Rectal smooth muscle tissue (tissue), 1 donor: ENCODE results near the gene DNER.
A peak's percentile ranks its signal among the peaks of the same experiment; 100 is the strongest.

Experiments
- H3K27ac ChIP-seq: one replicate; pipeline ENCODE4 v1.7.0; 2013; ENCODE audit warnings: low read depth, low read length, inconsistent platforms
- H3K27me3 ChIP-seq: one replicate; pipeline ENCODE4 v1.7.0; 2013; ENCODE audit warnings: low read length; ENCODE audit not compliant: control insufficient read depth, insufficient read depth
- H3K36me3 ChIP-seq: one replicate; pipeline ENCODE4 v1.7.0; 2013; ENCODE audit warnings: low read length; ENCODE audit not compliant: control insufficient read depth, insufficient read depth
- H3K4me1 ChIP-seq: one replicate; pipeline ENCODE4 v1.7.0; 2013; ENCODE audit warnings: low read length; ENCODE audit not compliant: control insufficient read depth, insufficient read depth
- H3K4me3 ChIP-seq: one replicate; pipeline ENCODE4 v1.7.0; 2013; ENCODE audit warnings: low read length
- H3K9ac ChIP-seq: one replicate; pipeline ENCODE4 v1.7.0; 2013; ENCODE audit warnings: low read length

Gene DNER

GRCh38 chr2:229446350-229446749 is 268.0 kb downstream of the DNER start:
- Histone ChIP-seq H3K9ac (no peak overlapping the region), H3K4me3 (no peak overlapping the region), H3K27ac (peak overlapping the region; percentile 75), H3K27me3 (no peaks in the 10 kb centered on the region), H3K36me3 (no peaks in the 10 kb centered on the region), H3K4me1 (peaks cover 19% of the 10 kb centered on the region)

GRCh38 chr2:229445501-229446211 is 268.7 kb downstream of the DNER start:
- Histone ChIP-seq H3K9ac (no peak overlapping the region), H3K27me3 (no peaks in the 10 kb centered on the region), H3K36me3 (no peaks in the 10 kb centered on the region), H3K4me1 (peaks cover 19% of the 10 kb centered on the region), H3K4me3 (no peak overlapping the region), H3K27ac (peak overlapping the region; percentile 75)

GRCh38 chr2:229445019-229445418 is 269.3 kb downstream of the DNER start:
- H3K9ac ChIP-seq = no peak overlapping the region
- no peak overlapping the region for H3K4me3 ChIP-seq
- H3K27ac ChIP-seq = peak overlapping the region; percentile 75
- no peaks in the 10 kb centered on the region for H3K36me3 ChIP-seq
- H3K4me1 ChIP-seq = peaks cover 19% of the 10 kb centered on the region
- no peaks in the 10 kb centered on the region for H3K27me3 ChIP-seq

GRCh38 chr2:229443546-229444268 is 270.6 kb downstream of the DNER start:
- Histone ChIP-seq H3K27ac (peak overlapping the region; percentile 75), H3K9ac (no peak overlapping the region)

GRCh38 chr2:229443141-229443540 is 271.2 kb downstream of the DNER start:
- no peaks in the 10 kb centered on the region for H3K27me3 ChIP-seq
- H3K9ac ChIP-seq = no peak overlapping the region
- peaks cover 19% of the 10 kb centered on the region for H3K4me1 ChIP-seq
- H3K36me3 ChIP-seq = no peaks in the 10 kb centered on the region
- H3K4me3 ChIP-seq = no peak overlapping the region
- no peak overlapping the region for H3K27ac ChIP-seq

More at GRCh38 chr2:229443546-229444268, 270.6 kb downstream of the DNER start:
- Histone ChIP-seq H3K4me1 (peaks cover 19% of the 10 kb centered on the region), H3K27me3 (no peaks in the 10 kb centered on the region), H3K36me3 (no peaks in the 10 kb centered on the region), H3K4me3 (no peak overlapping the region)

- Histone ChIP-seq H3K4me1 (no peaks in the 10 kb centered on the region), H3K36me3 (no peaks in the 10 kb centered on the region), H3K27ac (no peak overlapping the region), H3K4me3 (no peak overlapping the region), H3K9ac (no peak overlapping the region), H3K27me3 (no peaks in the 10 kb centered on the region)
These were observed 275.8 kb downstream of the DNER start for GRCh38 chr2:229438430-229439159.

GRCh38 chr2:229437467-229437866 is 276.9 kb downstream of the DNER start:
- no peak overlapping the region for H3K4me3 ChIP-seq
- no peaks in the 10 kb centered on the region for H3K36me3 ChIP-seq
- no peak overlapping the region for H3K27ac ChIP-seq
- no peak overlapping the region for H3K9ac ChIP-seq
- no peaks in the 10 kb centered on the region for H3K4me1 ChIP-seq
- no peaks in the 10 kb centered on the region for H3K27me3 ChIP-seq

GRCh38 chr2:229434187-229434586 is 280.2 kb downstream of the DNER start:
- H3K36me3 ChIP-seq = no peaks in the 10 kb centered on the region
- H3K27ac ChIP-seq = no peak overlapping the region
- no peak overlapping the region for H3K9ac ChIP-seq
- no peak overlapping the region for H3K4me3 ChIP-seq
- H3K4me1 ChIP-seq = no peaks in the 10 kb centered on the region
- no peaks in the 10 kb centered on the region for H3K27me3 ChIP-seq

GRCh38 chr2:229433351-229433750 is 281.0 kb downstream of the DNER start:
- Histone ChIP-seq H3K4me1 (no peaks in the 10 kb centered on the region), H3K27ac (no peak overlapping the region), H3K9ac (no peak overlapping the region), H3K4me3 (no peak overlapping the region), H3K27me3 (no peaks in the 10 kb centered on the region), H3K36me3 (no peaks in the 10 kb centered on the region)

GRCh38 chr2:229431327-229431954 is 282.9 kb downstream of the DNER start:
- Histone ChIP-seq H3K4me1 (no peaks in the 10 kb centered on the region), H3K27me3 (no peaks in the 10 kb centered on the region), H3K4me3 (no peak overlapping the region), H3K27ac (no peak overlapping the region), H3K9ac (no peak overlapping the region), H3K36me3 (no peaks in the 10 kb centered on the region)

- H3K27ac ChIP-seq = no peak overlapping the region
- no peaks in the 10 kb centered on the region for H3K27me3 ChIP-seq
- no peaks in the 10 kb centered on the region for H3K36me3 ChIP-seq
- no peaks in the 10 kb centered on the region for H3K4me1 ChIP-seq
- no peak overlapping the region for H3K4me3 ChIP-seq
- H3K9ac ChIP-seq = no peak overlapping the region
These were observed 284.8 kb downstream of the DNER start for GRCh38 chr2:229429589-229429988.

- Histone ChIP-seq H3K36me3 (no peaks in the 10 kb centered on the region), H3K27me3 (no peaks in the 10 kb centered on the region), H3K4me3 (no peak overlapping the region), H3K27ac (no peak overlapping the region), H3K4me1 (no peaks in the 10 kb centered on the region), H3K9ac (no peak overlapping the region)
These were observed 287.9 kb downstream of the DNER start for GRCh38 chr2:229426464-229426863.
